Measurements from ENCODE around the gene KIF6. TPM values are rescaled to one million over a fixed set of nuclear protein-coding genes. Genes with fewer than 3 reads are reported as not detected.

Gene KIF6
- polyA plus RNA-seq, 3 donors = not detected

DNA sequence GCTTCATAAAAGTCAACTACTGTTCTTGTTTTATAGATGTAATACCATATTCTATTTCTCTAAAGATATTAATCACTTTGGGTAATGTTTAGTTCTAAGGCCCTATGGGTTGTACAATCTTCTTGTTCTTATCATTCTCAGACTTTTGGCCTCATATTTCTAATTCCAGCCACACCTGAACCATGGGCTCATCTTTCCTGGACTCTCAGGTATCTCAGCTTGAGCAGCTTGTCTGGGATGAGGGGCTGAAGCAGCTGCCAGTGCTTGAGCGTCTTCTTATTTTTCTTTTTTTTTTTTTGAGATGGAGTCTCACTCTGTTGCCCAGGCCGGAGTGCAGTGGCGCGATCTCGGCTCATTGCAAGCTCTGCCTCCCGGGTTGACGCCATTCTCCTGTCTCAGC lies 150.2 kb downstream of the KIF6 start:
- TF ChIP-seq, protein P1, sequence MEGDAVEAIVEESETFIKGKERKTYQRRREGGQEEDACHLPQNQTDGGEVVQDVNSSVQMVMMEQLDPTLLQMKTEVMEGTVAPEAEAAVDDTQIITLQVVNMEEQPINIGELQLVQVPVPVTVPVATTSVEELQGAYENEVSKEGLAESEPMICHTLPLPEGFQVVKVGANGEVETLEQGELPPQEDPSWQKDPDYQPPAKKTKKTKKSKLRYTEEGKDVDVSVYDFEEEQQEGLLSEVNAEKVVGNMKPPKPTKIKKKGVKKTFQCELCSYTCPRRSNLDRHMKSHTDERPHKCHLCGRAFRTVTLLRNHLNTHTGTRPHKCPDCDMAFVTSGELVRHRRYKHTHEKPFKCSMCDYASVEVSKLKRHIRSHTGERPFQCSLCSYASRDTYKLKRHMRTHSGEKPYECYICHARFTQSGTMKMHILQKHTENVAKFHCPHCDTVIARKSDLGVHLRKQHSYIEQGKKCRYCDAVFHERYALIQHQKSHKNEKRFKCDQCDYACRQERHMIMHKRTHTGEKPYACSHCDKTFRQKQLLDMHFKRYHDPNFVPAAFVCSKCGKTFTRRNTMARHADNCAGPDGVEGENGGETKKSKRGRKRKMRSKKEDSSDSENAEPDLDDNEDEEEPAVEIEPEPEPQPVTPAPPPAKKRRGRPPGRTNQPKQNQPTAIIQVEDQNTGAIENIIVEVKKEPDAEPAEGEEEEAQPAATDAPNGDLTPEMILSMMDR (IDR thresholded peaks at IDR 0.05) = no peak

DNA sequence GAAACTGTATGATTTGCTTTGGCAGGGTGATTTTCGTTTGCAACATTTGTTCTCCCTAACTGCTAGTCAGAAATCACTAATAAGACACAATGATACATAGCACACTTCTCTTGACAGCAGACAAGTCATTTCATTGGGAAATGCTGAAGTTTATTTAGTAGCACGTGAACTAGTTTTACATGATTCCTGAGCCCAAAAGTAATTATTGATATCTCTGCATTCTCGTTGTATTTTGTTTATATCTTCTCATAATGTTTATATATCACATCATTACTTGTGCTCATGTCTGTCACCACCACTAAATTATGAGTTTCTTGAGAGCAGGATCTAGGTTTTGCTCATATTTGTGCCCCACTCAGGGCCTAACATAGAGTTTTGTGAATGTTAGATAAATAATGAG lies 151.7 kb downstream of the KIF6 start:
- no peak overlapping the region for H2AFZ ChIP-seq (ENCODE audit: insufficient read depth, low read depth, low read length, poor library complexity, severe bottlenecking)
- DNase-seq = no peak
- no peak overlapping the region for H3K27ac ChIP-seq (ENCODE audit: low read depth in 1 of 2, low read length in 2 of 2)
- no CpG with 5 or more reads among the region's 3 CpGs for WGBS (ENCODE audit: insufficient coverage)
- H3K36me3 Mint-ChIP-seq = no peaks in the 10 kb centered on the region
- peaks cover 0 to 5% (median 3%) of the 10 kb centered on the region in 3 donors for H3K27me3 Mint-ChIP-seq (ENCODE audit: low read depth in 3 of 3)
- no peak overlapping the region for H3K27ac Mint-ChIP-seq
- no peaks in the 10 kb centered on the region for H3K36me3 ChIP-seq (replicated peaks in 1 of 2; ENCODE audit: control insufficient read depth in 1 of 2, insufficient read depth in 2 of 2, low read length in 2 of 2)
- no peaks in the 10 kb centered on the region for H3K79me2 ChIP-seq (ENCODE audit: insufficient read depth, low read length)
- H3K9me3 Mint-ChIP-seq = peaks cover 4 to 13% (median 8%) of the 10 kb centered on the region in 7 donors
- no peaks in the 10 kb centered on the region for H3K4me1 Mint-ChIP-seq
- TF ChIP-seq, protein P1 (IDR thresholded peaks at IDR 0.05) = no peak
- no peak overlapping the region for H3K4me3 Mint-ChIP-seq
- H3K9me3 ChIP-seq (replicated peaks in 1 of 2; ENCODE audit: control insufficient read depth in 1 of 2, insufficient read depth in 1 of 2, low read length in 2 of 2) = peaks cover 4 to 12% of the 10 kb centered on the region in 2 donors
- H3K9ac ChIP-seq (ENCODE audit: insufficient read depth, low read length, poor library complexity, severe bottlenecking) = no peak overlapping the region
- no peak overlapping the region for H3K4me2 ChIP-seq (replicated peaks; ENCODE audit: extremely low read depth, low read length, poor library complexity, severe bottlenecking)
- no peaks in the 10 kb centered on the region for H4K20me1 ChIP-seq (ENCODE audit: insufficient read depth, low read length)
- H3K4me3 ChIP-seq (replicated peaks in 1 of 3; ENCODE audit: low read depth in 2 of 3, low read length in 3 of 3) = no peak overlapping the region
- intact Hi-C loops (cut with micrococcal nuclease) = no loop called here
- no peaks in the 10 kb centered on the region for H3K27me3 ChIP-seq (ENCODE audit: control insufficient read depth in 2 of 2, insufficient read depth in 2 of 2, low read length in 2 of 2)
- no peaks in the 10 kb centered on the region for H3K4me1 ChIP-seq (ENCODE audit: control insufficient read depth in 1 of 2, insufficient read depth in 2 of 2, low read length in 2 of 2)

More for the DNA sequence above, 150.2 kb downstream of the KIF6 start:
- no peaks in the 10 kb centered on the region for H3K79me2 ChIP-seq (ENCODE audit: insufficient read depth, low read length)
- no peak overlapping the region for H3K27ac Mint-ChIP-seq
- H4K20me1 ChIP-seq (ENCODE audit: insufficient read depth, low read length) = no peaks in the 10 kb centered on the region
- DNase-seq = no peak
- intact Hi-C loops (cut with micrococcal nuclease) = no loop called here
- no peak overlapping the region for H3K4me3 Mint-ChIP-seq
- no peak overlapping the region for H3K4me3 ChIP-seq (replicated peaks in 1 of 3; ENCODE audit: low read depth in 2 of 3, low read length in 3 of 3)
- H3K4me1 ChIP-seq (ENCODE audit: control insufficient read depth in 1 of 2, insufficient read depth in 2 of 2, low read length in 2 of 2) = no peaks in the 10 kb centered on the region
- 67% methylated on average over 1 of the region's 7 CpGs for WGBS (ENCODE audit: insufficient coverage)
- H3K9ac ChIP-seq (ENCODE audit: insufficient read depth, low read length, poor library complexity, severe bottlenecking) = no peak overlapping the region
- no peaks in the 10 kb centered on the region for H3K27me3 ChIP-seq (ENCODE audit: control insufficient read depth in 2 of 2, insufficient read depth in 2 of 2, low read length in 2 of 2)
- no peaks in the 10 kb centered on the region for H3K36me3 ChIP-seq (replicated peaks in 1 of 2; ENCODE audit: control insufficient read depth in 1 of 2, insufficient read depth in 2 of 2, low read length in 2 of 2)
- H2AFZ ChIP-seq (ENCODE audit: insufficient read depth, low read depth, low read length, poor library complexity, severe bottlenecking) = no peak overlapping the region
- H3K9me3 Mint-ChIP-seq = peaks cover 4 to 13% (median 8%) of the 10 kb centered on the region in 7 donors
- no peak overlapping the region for H3K4me2 ChIP-seq (replicated peaks; ENCODE audit: extremely low read depth, low read length, poor library complexity, severe bottlenecking)
- no peaks in the 10 kb centered on the region for H3K4me1 Mint-ChIP-seq
- H3K9me3 ChIP-seq (replicated peaks in 1 of 2; ENCODE audit: control insufficient read depth in 1 of 2, insufficient read depth in 1 of 2, low read length in 2 of 2) = peaks cover 4 to 12% of the 10 kb centered on the region in 2 donors
- H3K27ac ChIP-seq (ENCODE audit: low read depth in 1 of 2, low read length in 2 of 2) = no peak overlapping the region
- H3K36me3 Mint-ChIP-seq = no peaks in the 10 kb centered on the region
- H3K27me3 Mint-ChIP-seq (ENCODE audit: low read depth in 3 of 3) = peaks cover 0 to 3% (median 1%) of the 10 kb centered on the region in 3 donors

All from CD14-positive monocyte (primary cell).